ENCODE data around the gene C6orf62.
A peak's percentile ranks its signal among the peaks of the same experiment; 100 is the strongest.
"Not testable (repeated sequence)": the region's sequence is repeated elsewhere in the genome, so short reads cannot be mapped to it uniquely, and the experiment has no call there.

C6orf62 gene

DNA sequence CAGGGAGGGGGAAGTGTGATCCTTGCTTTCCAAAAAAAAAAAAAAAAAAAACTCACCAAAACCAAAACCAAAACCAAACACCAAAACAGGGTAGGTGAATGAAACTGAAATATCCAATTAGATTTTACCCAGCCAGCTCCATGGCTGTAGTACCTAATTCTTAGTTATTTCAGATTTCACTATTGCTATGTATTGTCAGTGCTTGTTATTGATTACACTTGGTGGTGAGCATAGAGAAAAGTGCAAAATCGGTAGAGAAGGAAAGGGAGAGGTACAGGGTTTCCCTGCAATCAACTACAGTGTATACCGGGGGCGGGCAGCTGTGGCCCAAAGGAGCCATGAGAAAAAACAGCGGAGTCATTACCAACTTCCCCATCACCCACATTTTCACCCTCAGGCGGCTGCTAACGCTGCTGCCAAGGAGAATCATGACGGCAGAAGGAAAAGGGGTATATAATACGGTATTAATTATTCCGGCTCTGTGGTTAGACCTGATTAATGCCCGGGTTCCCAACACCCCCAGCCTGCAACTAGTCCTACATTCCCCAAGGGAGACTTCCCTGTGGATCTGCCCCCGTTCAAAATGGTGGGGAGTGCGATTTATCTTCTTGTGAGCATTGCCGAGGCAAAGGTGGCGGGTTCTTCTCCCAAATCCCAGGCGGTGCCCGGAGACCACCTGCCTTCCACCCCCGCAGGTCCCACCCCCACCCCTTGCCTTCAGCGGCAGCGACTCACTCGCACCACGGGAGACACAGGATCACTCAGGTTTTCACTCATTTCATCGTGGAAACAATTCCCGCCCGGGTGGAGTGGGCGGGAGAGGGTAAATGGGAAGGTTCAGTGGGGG is at the start of gene C6orf62:
TSS of gene C6orf62 (minus strand) at position 30 of the 847 bp plus-strand sequence. CDS start 486 bp downstream, outside the sequence.
- peak; percentile 5 for DNase-seq (ENCODE audit: low spot score)

DNA sequence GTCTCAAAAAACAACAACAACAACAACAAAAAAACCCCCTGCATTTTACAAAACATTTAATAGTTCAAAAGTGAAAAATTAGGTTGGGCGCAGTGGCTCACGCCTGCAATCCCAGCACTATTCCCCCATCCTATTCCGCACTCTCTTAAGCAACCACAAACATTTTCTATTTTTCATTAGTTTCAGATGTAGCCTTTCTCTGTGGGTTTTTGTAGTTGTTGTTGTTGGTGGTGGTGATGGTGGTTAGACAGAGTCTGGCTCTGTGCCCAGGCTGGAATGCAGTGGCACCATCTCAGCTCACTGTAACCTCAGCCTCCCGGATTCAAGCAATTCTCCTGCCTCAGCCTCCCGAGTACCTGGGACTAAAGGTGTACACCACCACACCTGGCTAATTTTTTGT is 49.4 kb upstream of the C6orf62 start:
- DNase-seq (ENCODE audit: low spot score): no peak

DNA sequence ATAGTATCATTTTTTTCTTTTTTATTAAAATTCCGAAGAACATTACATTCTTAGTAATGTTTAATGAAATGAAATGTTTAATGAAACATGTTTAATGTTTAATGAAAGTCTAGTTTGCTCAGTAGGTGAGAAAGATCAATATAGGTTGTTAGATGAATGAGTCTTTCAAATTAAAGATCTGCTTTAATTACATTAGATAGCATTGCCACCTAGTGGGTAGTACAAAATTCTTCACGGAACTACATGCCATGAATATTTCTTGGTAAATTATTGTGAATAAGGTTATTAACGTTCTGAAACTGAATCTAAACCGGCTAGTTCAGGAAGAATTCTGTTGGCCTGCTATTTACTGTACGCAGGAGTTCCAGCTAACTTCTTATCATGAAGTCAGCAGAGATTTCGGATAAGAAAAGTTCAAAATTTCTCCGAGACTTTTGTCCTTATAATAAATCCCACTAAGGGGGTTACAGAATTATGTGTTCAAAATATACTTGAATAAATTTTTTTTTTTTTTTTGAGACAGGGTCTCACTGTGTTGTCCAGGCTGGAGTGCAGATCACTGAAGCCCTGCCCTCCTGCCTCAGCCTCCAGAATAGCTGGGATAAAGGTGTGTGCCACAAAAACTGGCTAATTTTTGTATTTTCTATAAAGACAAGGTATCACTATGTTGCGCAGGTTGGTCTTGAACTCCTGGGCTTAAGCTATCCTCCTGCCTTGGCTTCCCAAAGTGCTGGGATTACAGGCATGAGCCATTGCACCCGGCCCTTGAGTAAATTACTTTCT is 47.9 kb upstream of the C6orf62 start:
- DNase-seq (ENCODE audit: low spot score): peak; percentile 14

DNA sequence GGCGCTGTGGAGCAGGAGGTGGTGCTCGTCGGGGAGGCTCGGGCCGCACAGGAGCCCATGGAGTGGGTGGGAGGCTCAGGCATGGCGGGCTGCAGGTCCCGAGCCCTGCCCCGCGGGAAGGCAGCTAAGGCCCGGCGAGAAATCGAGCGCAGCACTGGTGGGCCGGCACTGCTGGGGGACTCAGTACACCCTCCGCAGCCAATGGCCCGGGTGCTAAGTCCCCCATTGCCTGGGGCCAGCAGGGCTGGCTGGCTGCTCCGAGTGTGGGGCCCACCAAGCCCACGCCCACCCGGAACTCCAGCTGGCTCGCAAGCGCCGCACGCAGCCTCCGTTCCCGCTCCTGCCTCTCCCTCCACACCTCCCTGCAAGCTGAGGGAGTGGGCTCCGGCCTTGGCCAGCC is 47.0 kb upstream of the C6orf62 start:
- DNase-seq (ENCODE audit: low spot score): not testable (repeated sequence)

DNA sequence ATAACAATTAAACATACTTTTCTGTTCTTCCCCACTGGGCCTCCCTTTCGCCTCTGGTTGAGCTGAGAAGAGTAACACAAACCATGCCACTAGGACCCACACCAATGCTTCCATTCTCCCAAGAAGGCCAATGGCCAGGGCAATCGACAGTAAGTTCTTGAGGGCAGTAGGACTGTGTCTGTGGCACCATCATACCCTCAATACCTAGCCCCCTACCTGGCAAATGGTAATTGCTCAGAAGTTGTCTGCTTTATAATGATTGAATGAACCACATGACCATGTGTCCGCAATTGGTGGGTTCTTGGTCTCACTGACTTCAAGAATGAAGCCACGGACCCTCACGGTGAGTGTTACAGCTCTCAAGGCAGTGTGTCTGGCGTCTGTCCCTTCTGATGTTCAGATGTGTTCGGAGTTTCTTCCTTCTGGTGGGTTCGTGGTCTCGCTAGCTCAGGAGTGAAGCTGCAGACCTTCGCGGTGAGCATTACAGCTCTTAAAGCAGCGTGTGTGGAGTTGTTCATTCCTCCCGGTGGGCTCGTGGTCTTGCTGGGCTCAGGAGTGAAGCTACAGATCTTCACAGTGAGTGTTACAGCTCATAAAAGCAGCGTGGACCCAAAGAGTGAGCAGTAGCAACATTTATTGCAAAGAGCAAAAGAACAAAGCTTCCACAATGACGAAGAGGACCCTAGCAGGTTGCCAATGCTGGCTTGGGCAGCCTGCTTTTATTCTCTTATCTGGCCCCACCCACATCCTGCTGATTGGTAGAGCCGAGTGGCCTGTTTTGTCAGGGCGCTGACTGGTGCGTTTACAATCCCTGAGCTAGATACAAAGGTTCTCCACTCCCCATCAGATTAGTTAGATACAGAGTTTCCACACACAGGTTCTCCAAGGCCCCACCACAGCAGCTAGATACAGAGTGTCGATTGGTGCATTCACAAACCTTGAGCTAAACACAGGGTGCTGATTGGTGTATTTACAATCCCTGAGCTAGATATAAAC is 46.2 kb upstream of the C6orf62 start:
- not testable (repeated sequence) for DNase-seq (ENCODE audit: low spot score)

DNA sequence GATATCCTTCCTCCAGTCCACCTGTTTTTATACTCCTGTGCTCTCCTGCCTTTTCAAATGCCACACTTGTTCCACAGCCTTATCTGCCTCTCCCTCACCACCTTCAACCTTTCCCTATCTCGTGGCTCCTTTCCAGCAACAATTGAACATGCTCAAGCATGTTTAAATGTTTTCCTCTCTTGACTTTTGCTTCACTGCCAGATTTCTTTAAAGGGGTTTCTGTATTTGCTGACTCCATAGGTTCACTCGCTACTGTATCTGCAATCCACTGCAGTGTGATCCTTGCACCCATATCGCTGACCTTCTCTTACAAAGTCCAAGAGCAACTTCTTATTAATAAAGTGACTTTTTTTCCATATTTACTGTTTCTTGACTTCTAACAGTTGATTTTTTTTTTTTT is 44.6 kb upstream of the C6orf62 start:
- DNase-seq (ENCODE audit: low spot score): no peak

DNA sequence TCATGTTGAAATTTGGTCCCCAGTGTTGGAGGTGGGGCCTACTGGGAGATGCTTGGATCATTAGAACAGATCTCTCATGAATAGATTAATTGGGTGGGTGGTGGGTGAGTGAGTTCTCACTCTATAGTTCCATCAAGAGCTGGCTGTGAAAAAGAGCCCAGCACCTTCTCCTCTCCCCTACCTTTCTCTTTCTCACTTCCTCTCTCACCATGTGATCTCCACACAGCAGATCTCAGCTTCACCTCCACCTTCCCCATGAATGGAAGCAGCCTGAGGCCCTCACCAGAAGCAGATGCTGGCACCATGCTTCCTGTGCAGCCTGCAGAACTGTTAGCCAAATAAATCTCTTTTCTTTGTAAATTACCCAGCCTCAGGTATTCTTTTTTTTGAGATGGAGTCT is 42.9 kb upstream of the C6orf62 start:
- DNase-seq (ENCODE audit: low spot score): no peak

DNA sequence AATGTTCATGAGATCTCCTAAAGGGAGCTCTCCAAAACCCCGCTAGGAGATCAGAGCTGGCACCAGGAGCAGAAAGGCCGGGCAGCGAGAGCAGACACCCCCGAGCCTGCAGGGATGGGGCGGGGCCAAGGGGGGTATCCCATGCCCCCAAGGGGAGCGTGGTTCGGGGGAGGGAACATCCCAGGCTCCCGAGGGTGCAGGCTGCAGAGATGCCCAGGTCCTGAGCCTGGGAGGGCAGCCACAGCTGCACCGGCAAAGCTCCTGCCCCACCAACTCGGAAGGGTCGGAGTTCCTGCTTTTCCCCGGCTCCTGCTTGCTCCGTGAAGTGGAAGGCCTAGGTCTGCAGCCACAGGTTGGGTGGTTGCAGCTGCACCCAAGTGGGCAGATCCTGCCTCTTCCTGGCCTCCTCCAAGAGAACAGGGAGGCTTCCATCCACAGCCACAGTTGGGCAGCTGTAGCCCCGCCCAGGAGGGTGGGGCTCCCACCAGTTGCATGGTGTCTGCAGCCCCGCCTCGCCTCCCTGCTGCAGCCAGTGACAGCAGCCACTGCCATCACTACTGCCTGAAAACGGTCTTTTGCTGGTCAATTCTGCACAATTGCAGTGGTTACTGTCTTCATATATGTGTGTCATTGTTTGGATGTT is 42.4 kb upstream of the C6orf62 start:
- peak; percentile 9 for DNase-seq (ENCODE audit: low spot score)

DNA sequence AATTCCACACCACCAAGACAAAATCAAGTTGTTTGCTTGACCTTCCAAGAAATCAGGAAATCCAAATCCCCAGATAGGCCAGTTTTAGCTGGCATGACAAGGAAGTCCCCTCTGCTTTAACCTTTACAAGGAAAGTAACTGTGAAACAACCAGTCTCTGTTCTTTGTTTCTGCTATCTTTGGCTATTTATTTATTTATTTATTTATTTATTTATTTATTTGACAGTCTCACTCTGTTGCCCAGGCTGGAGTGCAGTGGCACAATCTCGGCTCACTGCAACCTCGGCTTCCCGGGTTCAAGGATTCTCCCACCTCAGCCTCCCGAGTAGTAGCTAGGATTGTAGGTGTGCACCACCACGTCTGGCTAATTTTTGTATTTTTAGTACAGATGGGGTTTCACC is 41.3 kb upstream of the C6orf62 start:
- DNase-seq (ENCODE audit: low spot score): no peak

DNA sequence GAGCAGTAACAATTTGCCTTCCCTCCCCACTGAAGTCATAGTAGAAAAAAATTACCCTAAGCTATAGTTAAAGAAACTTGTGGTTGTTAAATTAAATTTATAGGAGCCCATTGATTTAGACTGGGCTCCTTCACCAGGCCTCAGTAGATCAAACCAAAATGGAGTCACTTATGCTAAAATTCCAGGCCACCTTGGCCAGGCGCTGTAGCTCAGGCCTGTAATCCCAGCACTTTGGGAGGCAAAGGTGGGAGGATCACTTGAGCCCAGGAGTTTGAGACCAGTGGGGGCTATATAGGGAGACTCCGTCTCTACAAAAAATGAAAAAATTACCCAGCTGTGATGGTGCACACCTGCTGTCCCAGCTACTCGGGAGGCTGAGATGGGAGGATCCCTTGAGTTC is 40.8 kb upstream of the C6orf62 start:
- no peak for DNase-seq (ENCODE audit: low spot score)

DNA sequence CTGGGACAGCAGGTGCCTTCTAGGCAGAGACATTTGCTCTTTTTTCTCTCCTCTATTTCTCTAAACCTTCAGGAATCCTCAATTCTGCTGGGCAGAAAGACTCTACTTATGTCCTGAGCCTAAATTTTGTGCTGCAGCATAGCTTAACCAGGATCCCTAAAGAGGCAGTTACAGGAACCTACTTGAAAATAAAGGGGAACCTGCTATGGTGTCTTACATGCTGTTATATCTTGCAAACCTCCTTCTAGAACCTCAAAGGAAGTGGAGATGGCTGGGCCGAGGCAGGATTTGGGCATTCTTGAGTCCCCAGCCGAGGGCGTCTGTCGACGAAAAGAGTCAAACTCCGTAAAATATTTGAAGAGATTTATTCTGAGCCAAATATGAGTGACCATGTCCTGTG is 38.7 kb upstream of the C6orf62 start:
- no peak for DNase-seq (ENCODE audit: low spot score)

DNA sequence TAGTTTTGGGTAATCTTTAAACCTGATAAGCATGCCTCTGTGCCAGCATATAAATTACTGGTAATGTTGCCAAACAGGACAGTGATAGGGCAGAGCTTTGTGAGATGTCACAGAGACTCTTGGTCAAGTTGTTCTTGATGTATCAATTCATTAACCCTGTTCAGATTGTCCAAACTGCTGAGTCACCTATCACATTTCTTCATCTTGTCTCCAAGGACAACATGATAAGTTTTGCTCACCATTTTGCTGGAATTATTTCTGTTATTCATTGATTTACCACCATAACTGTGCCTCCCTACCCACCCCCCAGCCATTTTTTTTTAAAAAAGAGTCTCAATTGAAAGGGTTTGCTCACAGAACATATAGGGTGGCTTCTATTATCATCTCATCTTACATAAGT is 36.3 kb upstream of the C6orf62 start:
- DNase-seq (ENCODE audit: low spot score): no peak

DNA sequence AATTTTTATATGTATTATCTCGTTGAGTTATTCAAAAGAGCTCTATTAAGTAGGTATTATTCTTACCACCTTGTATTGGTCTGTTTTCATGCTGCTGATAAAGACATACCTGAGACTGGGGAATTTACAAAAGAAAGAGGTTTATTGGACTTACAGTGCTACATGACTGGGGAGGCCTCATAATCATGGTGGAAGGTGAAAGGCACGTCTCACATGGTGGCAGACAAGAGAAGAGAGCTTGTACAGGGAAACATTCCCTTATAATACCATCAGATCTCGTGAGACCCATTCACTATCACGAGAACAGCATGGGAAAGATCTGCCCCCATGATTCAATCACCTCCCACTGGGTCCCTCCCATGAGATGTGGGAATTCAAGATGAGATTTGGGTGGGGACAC is 35.4 kb upstream of the C6orf62 start:
- not testable (repeated sequence) for DNase-seq (ENCODE audit: low spot score)

DNA sequence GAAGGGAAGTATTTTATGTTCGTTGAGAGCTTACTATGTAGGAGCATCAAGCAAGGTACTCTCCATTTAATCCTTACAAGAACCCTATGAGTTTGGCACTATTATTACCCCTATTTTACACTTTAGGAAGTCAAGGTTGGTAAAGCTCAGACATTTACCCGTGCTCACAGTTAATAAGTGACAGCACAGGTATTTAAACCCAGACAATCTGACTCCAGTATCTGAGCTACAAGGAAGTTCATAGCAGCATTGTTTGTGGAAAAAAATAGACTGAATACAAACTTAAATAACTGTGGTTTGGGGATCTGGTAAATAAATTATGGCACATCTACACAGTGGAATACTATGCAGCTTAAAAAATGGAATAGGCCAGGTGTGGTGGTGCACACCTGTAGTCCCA is 34.6 kb upstream of the C6orf62 start:
- DNase-seq (ENCODE audit: low spot score): no peak

DNA sequence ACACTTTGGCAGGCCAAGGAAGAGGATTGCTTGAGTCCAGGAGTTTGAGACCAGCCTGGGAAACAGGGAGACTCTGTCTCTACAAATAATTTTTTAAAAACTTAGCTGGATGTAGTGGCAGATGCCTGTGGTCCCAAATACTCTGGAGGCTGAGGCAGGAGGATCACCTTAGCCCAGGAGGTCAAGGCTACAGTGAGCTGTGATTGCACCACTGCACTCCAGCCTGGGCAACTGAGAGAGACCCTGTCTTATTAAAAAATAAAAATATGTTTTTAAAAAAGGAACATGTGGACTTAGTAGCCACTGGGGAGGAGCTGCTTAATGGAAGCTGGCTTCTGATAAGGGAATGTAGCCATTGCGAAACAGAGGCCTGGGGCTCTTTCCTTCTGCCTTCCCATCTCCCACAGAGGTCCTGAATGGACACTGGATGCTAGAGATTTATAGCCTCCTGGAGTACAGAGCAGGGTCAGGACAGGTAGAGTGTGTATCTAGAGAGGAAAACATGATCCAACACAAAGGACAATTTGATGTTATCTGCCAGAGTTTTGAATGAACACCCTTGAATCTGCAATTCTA is 34.1 kb upstream of the C6orf62 start:
- DNase-seq (ENCODE audit: low spot score): no peak

DNA sequence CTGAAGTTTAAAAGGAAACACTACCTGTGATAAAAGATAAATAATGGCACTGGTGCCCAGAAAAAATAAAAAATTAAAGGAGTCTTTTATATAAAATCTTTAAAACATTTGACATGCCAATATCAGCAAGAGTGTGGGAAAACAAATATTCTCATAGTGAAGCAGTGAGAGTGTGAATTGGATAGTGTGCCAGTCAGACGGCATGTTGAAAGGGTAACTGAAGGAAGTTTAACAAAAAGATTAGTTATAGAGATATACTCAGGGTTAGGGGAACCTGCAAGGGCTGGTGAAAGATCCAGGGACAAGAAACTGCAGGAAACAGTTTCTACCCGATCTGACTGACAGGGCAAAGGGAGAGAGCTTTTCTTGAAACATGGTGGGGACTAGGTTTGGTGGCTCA is 33.5 kb upstream of the C6orf62 start:
- no peak for DNase-seq (ENCODE audit: low spot score)

DNA sequence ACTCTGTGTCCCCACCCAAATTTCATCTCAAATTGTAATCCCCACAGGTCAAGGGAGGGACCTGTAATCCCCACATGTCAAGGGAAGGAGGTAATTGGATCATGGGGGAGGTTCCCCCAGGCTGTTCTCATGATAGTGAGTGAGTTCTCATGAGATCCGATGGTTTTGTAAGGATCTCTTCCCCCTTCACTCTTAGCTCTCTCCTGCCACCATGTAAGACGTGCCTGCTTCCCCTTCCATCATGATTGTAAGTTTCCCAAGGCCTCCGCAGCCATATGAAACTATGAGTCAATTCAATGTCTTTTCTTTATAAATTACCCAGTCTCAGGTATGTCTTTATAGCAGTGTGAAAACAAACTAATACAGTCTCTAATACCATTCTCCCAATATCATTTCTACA is 31.9 kb upstream of the C6orf62 start:
- not testable (repeated sequence) for DNase-seq (ENCODE audit: low spot score)

DNA sequence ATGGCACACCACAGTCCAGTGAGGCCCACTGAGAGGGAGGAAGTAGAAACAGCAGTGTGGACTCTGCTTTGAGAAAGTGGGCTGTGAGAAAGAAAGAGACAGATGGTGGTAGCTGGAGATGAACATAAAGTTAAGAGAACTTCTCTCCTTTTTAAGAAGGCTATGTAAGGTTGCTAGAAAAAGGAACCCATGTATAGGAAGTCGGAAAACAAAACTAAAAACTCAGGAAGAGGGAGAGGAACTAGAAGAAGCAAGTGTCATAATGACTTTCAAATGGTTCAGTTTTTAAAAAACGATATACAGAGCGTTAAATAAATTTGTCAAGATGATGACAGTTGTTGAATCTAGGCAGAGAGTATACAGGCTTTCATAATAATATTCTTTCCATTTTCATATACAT is 30.3 kb upstream of the C6orf62 start:
- DNase-seq (ENCODE audit: low spot score): no peak

DNA sequence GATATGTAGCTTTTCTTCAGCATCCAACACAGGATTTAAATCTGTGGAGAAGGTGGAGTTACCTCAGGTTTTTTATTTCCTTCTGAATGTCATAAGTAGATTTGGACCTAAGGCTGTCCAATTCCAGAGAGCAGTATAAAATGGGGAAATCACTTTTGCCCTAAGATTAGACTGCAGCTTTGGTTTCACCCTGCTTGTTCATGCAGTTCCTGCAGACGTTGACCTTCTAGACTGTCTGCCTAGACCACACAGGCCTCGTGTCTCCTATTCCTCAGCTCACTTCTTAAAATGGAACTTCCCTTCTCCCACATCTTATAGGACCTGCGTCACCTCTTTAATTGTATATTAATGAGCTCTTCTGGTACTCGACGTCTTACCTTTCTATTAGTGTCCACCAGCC is 26.0 kb upstream of the C6orf62 start:
- no peak for DNase-seq (ENCODE audit: low spot score)

DNA sequence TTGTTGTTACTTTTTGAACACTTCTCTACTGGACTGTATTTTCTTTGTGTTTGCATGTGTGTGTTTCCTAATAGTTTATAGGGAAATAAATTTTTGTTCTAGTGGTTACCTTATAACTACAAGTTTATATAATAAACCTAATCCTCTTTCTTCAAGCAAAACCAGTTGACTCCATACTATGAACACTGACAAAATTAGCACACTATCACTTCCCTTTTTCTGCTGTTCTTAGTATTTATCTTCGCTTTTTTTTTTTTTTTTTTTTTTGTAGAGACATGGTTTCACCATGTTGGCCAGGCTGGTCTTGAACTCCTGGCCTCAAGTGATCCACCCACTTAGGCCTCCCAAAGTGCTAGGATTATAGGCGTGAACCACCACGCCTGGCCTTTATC is 25.0 kb upstream of the C6orf62 start:
- DNase-seq (ENCODE audit: low spot score): no peak

DNA sequence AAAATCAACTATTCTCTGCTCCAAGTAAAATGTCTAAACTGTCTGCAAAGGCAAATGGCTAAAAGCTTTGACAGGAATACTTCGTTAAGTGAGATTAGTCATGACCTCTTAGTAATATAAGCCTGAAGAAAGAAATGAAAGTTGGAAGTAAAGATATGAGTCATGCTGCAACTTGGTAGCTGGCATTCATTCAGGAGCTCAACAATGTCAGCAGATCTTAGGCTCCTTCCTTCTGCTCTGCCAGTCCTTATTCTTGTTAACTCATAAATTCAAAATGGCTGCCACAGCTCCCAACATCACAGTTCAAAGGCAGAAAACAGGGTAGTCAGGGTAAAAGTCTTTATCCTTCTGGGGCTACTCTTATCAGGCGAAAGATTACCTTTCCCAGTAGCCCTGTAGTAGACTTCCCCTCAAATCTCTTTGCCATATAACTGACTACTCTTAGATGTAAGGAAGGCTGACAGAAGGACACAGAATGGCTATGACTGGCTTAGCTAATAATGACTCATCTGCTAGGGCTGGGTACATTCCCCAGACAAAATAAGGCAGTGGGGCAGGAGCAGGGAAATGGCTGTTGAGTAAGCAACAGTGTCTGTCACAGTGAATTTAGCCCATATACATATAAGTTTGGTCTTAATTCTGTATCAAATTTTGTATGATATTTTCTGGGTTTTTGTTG is 24.4 kb upstream of the C6orf62 start:
- peak; percentile 45 for DNase-seq (ENCODE audit: low spot score)
